K562 (cell line): ENCODE results near the gene SPINK5. TPM values are rescaled to one million over a fixed set of nuclear protein-coding genes. Genes with fewer than 3 reads are reported as not detected.

Experiments
- ATAC-seq: fragments of 200-7000 bp; cut with Tn5 transposase; 3 replicates; pipeline ENCODE4 v1.9.1; 2020; ENCODE audit warnings: moderate library complexity
- BruUV-seq: library from RNA; stranded (reverse); fragments of 400-500 nt; replicated peaks from 2 replicates; lab custom pipeline; 2021; lab: Mats Ljungman, UMichigan
- CTCF ChIA-PET: fragments of 300-600 bp; formaldehyde crosslinking; extraction: SDS; loops from one replicate; lab custom pipeline; 2021; ENCODE audit warnings: low intra/inter-chr PET ratio; lab: Yijun Ruan, JAX
- POLR2A ChIA-PET: fragments of 300-600, 350-650 bp; sonication (Branson Sonifier 250); formaldehyde crosslinking; extraction: SDS; loops from one replicate; lab custom pipeline; 2021; ENCODE audit warnings: antibody characterized with exemption, inconsistent platforms; lab: Yijun Ruan, JAX
- DNase-seq, 4 experiments: peaks; one replicate each; pipeline versions ENCODE4 v3.0.0 to v3.0.0-alpha.2; 2011 to 2018; ENCODE audit warnings: low spot score in 3 of 4, mixed read lengths in 3 of 4; ENCODE audit errors: extremely low read depth in 1 of 4
- FAIRE-seq: peaks from 2 replicates; lab custom pipeline; 2011; peaks lifted over from hg19 to GRCh38; lab: Jason Lieb, UNC
- H2AFZ ChIP-seq: 2 replicates; pipeline ENCODE4 v1.6.0; 2011; ENCODE audit warnings: low read depth, low read length, control low read depth, inconsistent platforms
- H3K27ac ChIP-seq: fragments of 200-600 bp; 3 replicates; pipeline ENCODE4 v1.8.0; 2011; ENCODE audit warnings: low read depth, mild to moderate bottlenecking, control low read depth, inconsistent platforms, low read length, moderate library complexity, mixed read lengths; ENCODE audit errors: extremely low read depth
- H3K27me3 ChIP-seq, 2 experiments: fragments of 300-600 bp in 1 of 2; 2 replicates in 1 of 2; 3 replicates in 1 of 2; pipeline versions ENCODE4 v1.6.0 to v1.8.0; 2011; ENCODE audit warnings: inconsistent platforms in 2 of 2, low read length in 2 of 2, mild to moderate bottlenecking in 1 of 2, mixed read lengths in 1 of 2, moderate library complexity in 1 of 2; ENCODE audit not compliant: control insufficient read depth in 2 of 2, insufficient read depth in 2 of 2
- H3K36me3 ChIP-seq: fragments of 300-600 bp; 3 replicates; pipeline ENCODE4 v1.8.0; 2011; ENCODE audit warnings: mild to moderate bottlenecking, low read length, inconsistent platforms; ENCODE audit not compliant: control insufficient read depth, insufficient read depth
- H3K4me1 ChIP-seq, 2 experiments: fragments of 200-600 bp in 1 of 2; replicated peaks in 1 of 2; 2 replicates in 1 of 2; 3 replicates in 1 of 2; pipeline versions ENCODE4 v1.5.1 to v1.8.0; 2011; ENCODE audit warnings: inconsistent platforms in 2 of 2, low read length in 2 of 2, mild to moderate bottlenecking in 1 of 2, mixed read lengths in 1 of 2, moderate library complexity in 1 of 2; ENCODE audit not compliant: control insufficient read depth in 2 of 2, insufficient read depth in 2 of 2
- H3K4me2 ChIP-seq: 2 replicates; pipeline ENCODE4 v1.6.1; 2011; ENCODE audit warnings: low read length, control low read depth, inconsistent platforms, mixed read lengths; ENCODE audit not compliant: insufficient read depth
- H3K4me3 ChIP-seq: fragments of 200-600 bp; sonication (generic), shearing (Covaris generic); 2 replicates; pipeline ENCODE4 v1.5.1; 2016; ENCODE audit warnings: control low read depth, inconsistent platforms
- H3K79me2 ChIP-seq: fragments of 200-600 bp; 3 replicates; pipeline ENCODE4 v1.8.0; 2011; ENCODE audit warnings: low read length, inconsistent platforms; ENCODE audit not compliant: control insufficient read depth, insufficient read depth
- H3K9ac ChIP-seq, 2 experiments: 2 replicates each; pipeline versions ENCODE4 v1.6.0 to v1.6.1; 2011; ENCODE audit warnings: low read depth in 2 of 2, low read length in 2 of 2, control low read depth in 1 of 2, inconsistent platforms in 1 of 2, mild to moderate bottlenecking in 1 of 2, mixed read lengths in 1 of 2; ENCODE audit not compliant: insufficient read depth in 1 of 2
- H3K9me1 ChIP-seq: one replicate; pipeline ENCODE4 v1.6.0; 2011; ENCODE audit warnings: inconsistent platforms, mild to moderate bottlenecking, low read length, moderate library complexity; ENCODE audit not compliant: control insufficient read depth, insufficient read depth
- H3K9me3 ChIP-seq: replicated peaks from 2 replicates; pipeline ENCODE4 v1.5.1; 2011; ENCODE audit warnings: low read depth, low read length, inconsistent platforms; ENCODE audit not compliant: control insufficient read depth, insufficient read depth
- H4K20me1 ChIP-seq: replicated peaks from 2 replicates; pipeline ENCODE4 v1.6.1; 2011; ENCODE audit warnings: low read length, inconsistent platforms, mixed read lengths; ENCODE audit not compliant: control insufficient read depth, insufficient read depth
- ARHGAP35 ChIP-seq: fragments of 450-650 bp; IDR thresholded peaks from 2 replicates; pipeline ENCODE4 v1.6.1; 2018; ENCODE audit not compliant: partially characterized antibody
- ATF3 ChIP-seq, 2 experiments: fragments of 450-650 bp in 1 of 2; sonication (generic) in 1 of 2; formaldehyde crosslinking in 1 of 2; IDR thresholded peaks in 1 of 2; conservative IDR thresholded peaks in 1 of 2; 2 replicates each; pipeline versions ENCODE4 v1.6.1 to v1.8.1; 2016 to 2023; ENCODE audit warnings: mild to moderate bottlenecking in 2 of 2, moderate library complexity in 2 of 2, inconsistent platforms in 1 of 2, missing genetic modification reagents in 1 of 2
- C11orf30 ChIP-seq: fragments of 450-650 bp; IDR thresholded peaks from 2 replicates; pipeline ENCODE4 v1.6.1; 2016; ENCODE audit warnings: low read depth, mild to moderate bottlenecking
- CBX3 ChIP-seq, 2 experiments: IDR thresholded peaks; 1 replicate in 1 of 2; 2 replicates in 1 of 2; pipeline ENCODE4 v1.6.1; 2012; ENCODE audit warnings: inconsistent platforms in 2 of 2, low read length in 2 of 2, borderline replicate concordance in 1 of 2, control low read depth in 1 of 2
- E2F4 ChIP-seq: sonication (generic); formaldehyde crosslinking; IDR thresholded peaks from 2 replicates; pipeline ENCODE4 v1.8.0; 2022; ENCODE audit warnings: mild to moderate bottlenecking, low read depth, missing genetic modification reagents
- ETV6 ChIP-seq, 3 experiments: fragments of 150-350 bp in 1 of 3; sonication (generic) in 1 of 3; formaldehyde crosslinking in 1 of 3; IDR thresholded peaks; 2 replicates each; pipeline versions ENCODE4 v1.6.1 to v1.8.0; 2014 to 2022; ENCODE audit warnings: borderline replicate concordance in 2 of 3, low read depth in 2 of 3, antibody characterized with exemption in 1 of 3, low read length in 1 of 3, mild to moderate bottlenecking in 1 of 3, missing genetic modification reagents in 1 of 3
- EZH2 ChIP-seq: IDR thresholded peaks from 2 replicates; pipeline ENCODE4 v1.6.1; 2012; ENCODE audit warnings: low read depth, mild to moderate bottlenecking, inconsistent platforms, low read length, borderline replicate concordance
- FOXJ3 ChIP-seq: sonication (generic); formaldehyde crosslinking; IDR thresholded peaks from 2 replicates; pipeline ENCODE4 v1.4.0; 2020; ENCODE audit warnings: mild to moderate bottlenecking, missing genetic modification reagents
- PML ChIP-seq: IDR thresholded peaks from 2 replicates; pipeline ENCODE4 v1.6.1; 2012; ENCODE audit warnings: low read length, inconsistent platforms
- SNIP1 ChIP-seq: fragments of 450-650 bp; IDR thresholded peaks from 2 replicates; pipeline ENCODE4 v1.7.1; 2017; ENCODE audit warnings: low read depth, mild to moderate bottlenecking
- TFAP4 ChIP-seq: sonication (generic); formaldehyde crosslinking; IDR thresholded peaks from 2 replicates; pipeline ENCODE4 v1.8.0; 2022; ENCODE audit warnings: missing genetic modification reagents, mild to moderate bottlenecking, moderate library complexity, borderline replicate concordance
- USF1 ChIP-seq: sonication (generic); formaldehyde crosslinking; IDR thresholded peaks from 2 replicates; pipeline ENCODE4 v1.9.0; 2022; ENCODE audit warnings: mild to moderate bottlenecking, missing genetic modification reagents
- ZNF12 ChIP-seq: sonication (generic); formaldehyde crosslinking; IDR thresholded peaks from 2 replicates; pipeline ENCODE4 v1.4.0; 2020; ENCODE audit warnings: mild to moderate bottlenecking, missing genetic modification reagents
- ZNF232 ChIP-seq: sonication (generic); formaldehyde crosslinking; IDR thresholded peaks from 2 replicates; pipeline ENCODE4 v1.8.0; 2022; ENCODE audit warnings: mild to moderate bottlenecking, missing genetic modification reagents
- ZNF24 ChIP-seq: fragments of 450-650 bp; IDR thresholded peaks from 2 replicates; pipeline ENCODE4 v1.6.1; 2016
- ZNF77 ChIP-seq: fragments of 250-450 bp; sonication (Bioruptor Pico); IDR thresholded peaks from 2 replicates; pipeline ENCODE4 v1.5.0; 2020
- WGBS: fragments of 100-300 bp; shearing (Covaris generic); methylation state at CpG from one replicate; pipeline ENCODE4 v1.1.6; 2016; ENCODE audit warnings: low coverage, mixed read lengths; ENCODE audit not compliant: insufficient coverage; ENCODE audit errors: missing lambda C conversion rate; 5-methylcytosine and 5-hydroxymethylcytosine counted together
- in situ Hi-C: fragments of 300-500 bp; cut with MboI; formaldehyde crosslinking; loops from 4 replicates; pipeline ENCODE4 v1.15.0; 2018; ENCODE audit warnings: inconsistent platforms, mixed read lengths
- intact Hi-C: fragments of 100-400 bp; cut with micrococcal nuclease; formaldehyde crosslinking; loops from 2 replicates; pipeline ENCODE4 v1.14.2; 2022
- polyA plus RNA-seq, 8 experiments: library from polyadenylated mRNA; depleted of rRNA in 4 of 8; stranded (reverse) in 5 of 8; unstranded in 3 of 8; fragments of >200 nt; fragmentation: Nextera tagmentation in 2 of 8; fragmentation: Illumina TruSeq in 1 of 8; extraction: Ambion mirVana in 2 of 8; extraction: Trizol in 1 of 8; gene quantifications; 2 replicates each; pipeline versions ENCODE4 v1.2.1 to v1.2.3, GENCODE V29; 2011 to 2014; ENCODE audit warnings: inconsistent platforms in 1 of 8, missing spikeins in 1 of 8
- total RNA-seq, 7 experiments: library from RNA; depleted of rRNA in 6 of 7; stranded (reverse); fragments of >200 nt in 6 of 7; fragmentation: Illumina TruSeq in 2 of 7; extraction: Trizol in 2 of 7; gene quantifications; 2 replicates each; pipeline versions ENCODE4 v1.2.1 to v1.2.3, GENCODE V29; 2011 to 2021; ENCODE audit warnings: low replicate concordance in 1 of 7

Gene SPINK5
- total and polyA plus RNA-seq, 9 of the 15 experiments (the other 6 are each of a cell fraction or from before 2014, with no cell fraction given): 0.07 to 0.68 (median 0.16) TPM; not detected in 1

- TF ChIP-seq TFAP4 (CRISPR knock-in tag) (no peak), CBX3 (IDR thresholded peaks at IDR 0.05; ENCODE audit: borderline replicate concordance in 1 of 2, low read length in 2 of 2) (no peak), SNIP1 (no peak), ZNF12 (no peak)
Measured at GRCh38 chr5:148125641-148126040, 61.9 kb downstream of the SPINK5 start (continued).

- Histone ChIP-seq H3K4me2 (no peak overlapping the region), H3K36me3 (no peaks in the 10 kb centered on the region), H3K27me3 (no peaks in the 10 kb centered on the region), H3K9ac (no peak overlapping the region), H3K27ac (no peak overlapping the region), H3K9me1 (no peaks in the 10 kb centered on the region), H3K79me2 (no peaks in the 10 kb centered on the region), H3K4me3 (no peak overlapping the region), H3K9me3 (no peaks in the 10 kb centered on the region), H2AFZ (no peak overlapping the region), H3K4me1 (no peaks in the 10 kb centered on the region), H4K20me1 (no peaks in the 10 kb centered on the region)
- BruUV-seq: no TSS peak
- intact Hi-C loops (no loop called here), in situ Hi-C loops (no loop called here)
- FAIRE-seq (no peak), ATAC-seq (no peak), DNase-seq (no peak)
- ChIA-PET CTCF (no interaction called here), POLR2A (no interaction called here)
- WGBS: 6% methylated on average over 5 of the region's 5 CpGs
- no peak for TF ChIP-seq E2F4 (CRISPR knock-in tag)
- TF ChIP-seq ETV6 (IDR thresholded peaks at IDR 0.05; ENCODE audit: borderline replicate concordance in 1 of 2, low read depth in 2 of 2, low read length in 1 of 2): no peak
- no peak for TF ChIP-seq ETV6 (CRISPR knock-in tag; IDR thresholded peaks at IDR 0.05; ENCODE audit: borderline replicate concordance)
- TF ChIP-seq PML: no peak
- no peak for TF ChIP-seq USF1
- TF ChIP-seq ARHGAP35: no peak
- TF ChIP-seq ZNF24: no peak
- no peak for TF ChIP-seq EZH2
- no peak for TF ChIP-seq FOXJ3 (CRISPR knock-in tag)
- no peak for TF ChIP-seq C11orf30
- TF ChIP-seq ZNF77: no peak
- TF ChIP-seq ATF3 (IDR thresholded peaks at IDR 0.05): no peak
- TF ChIP-seq ATF3 (CRISPR knock-in tag; conservative IDR thresholded peaks at IDR 0.05): no peak
- no peak for TF ChIP-seq ZNF232 (CRISPR knock-in tag)
Measured at GRCh38 chr5:148135091-148136048, 71.6 kb downstream of the SPINK5 start.
